ENCODE results near the gene LETMD1. TPM values are rescaled to one million over a fixed set of nuclear protein-coding genes. Genes with fewer than 3 reads are reported as not detected.

Gene LETMD1
- total and polyA plus RNA-seq, 2 of the 13 experiments (the other 11 are each of a cell fraction or from before 2014, with no cell fraction given) = 43.3 to 87.7 TPM

GRCh38 chr12:51083126-51083833 is 35.2 kb downstream of the LETMD1 start, which contains the start of gene CSRNP2 (continued):
- TF ChIP-seq ZBTB14 (CRISPR knock-in tag; IDR thresholded peaks at IDR 0.05) (peak; percentile 22; the same call in 1 of the 2 replicates), ZNF576 (CRISPR knock-in tag; IDR thresholded peaks at IDR 0.05) (no peak), JUN (CRISPR knock-in tag; IDR thresholded peaks at IDR 0.05) (no peak), ADNP (CRISPR knock-in tag; IDR thresholded peaks at IDR 0.05) (no peak), ZNF274 (CRISPR knock-in tag; IDR thresholded peaks at IDR 0.05) (peak; percentile 87; the same call in 1 of the 2 replicates), ZFP36L2 (CRISPR knock-in tag; IDR thresholded peaks at IDR 0.05) (no peak), XBP1 (CRISPR knock-in tag; IDR thresholded peaks at IDR 0.05) (no peak), NFATC3 (CRISPR knock-in tag; IDR thresholded peaks at IDR 0.05) (no peak), ZNF367 (CRISPR knock-in tag; IDR thresholded peaks at IDR 0.05; ENCODE audit: borderline replicate concordance) (no peak), TMF1 (CRISPR knock-in tag; IDR thresholded peaks at IDR 0.05; ENCODE audit: low read depth) (0 out of 2 replicates have a peak, but pooled peaks have one; percentile 35), ZNF629 (CRISPR knock-in tag; conservative IDR thresholded peaks at IDR 0.05) (0 out of 2 replicates have a peak, but pooled peaks have one; percentile 32), ZBTB34 (CRISPR knock-in tag; IDR thresholded peaks at IDR 0.05) (no peak), THAP9 (CRISPR knock-in tag; IDR thresholded peaks at IDR 0.05; ENCODE audit: borderline replicate concordance) (no peak), ZNF776 (CRISPR knock-in tag; IDR thresholded peaks at IDR 0.05) (peak; percentile 53; the same call in 1 of the 2 replicates), THYN1 (CRISPR knock-in tag; IDR thresholded peaks at IDR 0.05; ENCODE audit: borderline replicate concordance, low read depth) (no peak), ZNF891 (CRISPR knock-in tag; IDR thresholded peaks at IDR 0.05) (peak; percentile 58; the same call in 1 of the 2 replicates), CSRNP1 (CRISPR knock-in tag; IDR thresholded peaks at IDR 0.05) (no peak; the same call in 1 of the 2 replicates), PHF8 (CRISPR knock-in tag; IDR thresholded peaks at IDR 0.05) (peak; percentile 73), ZNF10 (CRISPR knock-in tag; IDR thresholded peaks at IDR 0.05; ENCODE audit: borderline replicate concordance, low read depth) (no peak), ZBTB39 (CRISPR knock-in tag; IDR thresholded peaks at IDR 0.05) (no peak; the same call in 1 of the 2 replicates)
